CD4-positive, alpha-beta T cell treated with Interleukin-15 for 4 hours (primary cell): ENCODE data around the gene NOB1.
"Not testable (repeated sequence)": the region's sequence is repeated elsewhere in the genome, so short reads cannot be mapped to it uniquely, and the experiment has no call there.

Experiments
- DNase-seq: peaks from one replicate; pipeline ENCODE4 v3.0.0-alpha.2; 2020; ENCODE audit warnings: low spot score

Gene NOB1

GRCh38 chr16:69754469-69755310 lies at the start of gene NOB1:
Gene NOB1, minus strand, starts transcription at chr16:69754926. Its CDS starts 16 bp downstream, at chr16:69754910.
- DNase-seq = peak; percentile 97

DNA sequence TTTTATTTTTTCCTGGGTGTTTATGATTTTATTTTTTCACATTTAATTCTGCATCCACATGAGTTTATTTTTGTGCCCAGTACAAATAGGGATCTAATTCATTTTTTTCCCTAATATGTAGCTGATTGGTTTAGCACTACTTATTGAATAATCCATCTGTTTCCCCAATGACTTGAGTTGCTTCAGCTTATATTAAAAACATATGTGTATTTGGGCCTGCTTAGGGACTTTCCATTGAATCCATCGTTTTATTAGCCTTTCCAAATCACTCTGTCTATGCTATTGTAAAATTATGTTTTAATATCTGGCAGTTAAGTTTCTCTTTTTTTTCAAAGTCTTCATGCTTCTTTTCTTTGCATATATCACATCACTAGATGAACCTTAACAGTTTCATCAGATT lies 49.6 kb upstream of the NOB1 start:
- no peak for DNase-seq

- DNase-seq = no peak
Measured at GRCh38 chr16:69799611-69800031, 44.9 kb upstream of the NOB1 start.

GRCh38 chr16:69798466-69798865 lies 43.7 kb upstream of the NOB1 start:
- no peak for DNase-seq

DNA sequence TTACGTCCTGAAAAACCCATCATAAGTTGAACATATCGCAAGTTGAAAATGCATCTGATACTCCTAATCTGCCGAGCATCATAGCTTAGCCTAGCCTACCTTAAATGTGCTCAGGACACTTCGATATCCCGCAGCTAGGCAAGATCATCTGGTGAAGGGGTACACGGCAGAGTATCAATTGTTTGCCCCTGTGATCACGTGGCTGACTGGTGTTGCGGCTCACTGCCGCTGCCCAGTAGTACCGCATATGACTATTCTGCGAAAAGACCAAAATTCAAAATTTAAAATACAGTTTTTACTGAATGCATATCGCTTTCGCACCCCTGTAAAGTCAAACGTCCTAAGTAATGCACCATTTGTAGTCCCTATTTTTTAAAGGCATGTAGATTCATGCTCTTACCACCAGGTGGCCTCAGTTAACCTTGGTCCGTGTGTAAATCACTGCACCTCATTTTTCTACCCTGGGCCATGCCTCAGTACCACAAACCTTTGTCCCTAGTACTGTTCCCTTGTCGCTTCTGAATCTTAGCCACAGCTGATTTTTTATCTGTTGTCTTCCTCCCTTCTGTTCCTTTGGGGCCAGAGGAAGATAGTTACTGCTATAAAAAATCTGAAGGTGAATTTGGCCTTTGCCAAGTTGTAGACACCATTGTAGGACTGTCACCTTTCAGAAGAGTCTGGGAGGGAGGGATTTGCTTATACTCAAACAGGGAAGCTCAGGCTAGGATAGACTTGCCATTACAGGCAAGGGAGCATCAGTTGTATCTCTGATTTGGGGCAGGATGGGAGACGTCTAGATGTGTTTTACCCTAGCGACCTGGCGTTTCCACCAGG lies 41.8 kb upstream of the NOB1 start:
- DNase-seq = peak; percentile 41

DNA sequence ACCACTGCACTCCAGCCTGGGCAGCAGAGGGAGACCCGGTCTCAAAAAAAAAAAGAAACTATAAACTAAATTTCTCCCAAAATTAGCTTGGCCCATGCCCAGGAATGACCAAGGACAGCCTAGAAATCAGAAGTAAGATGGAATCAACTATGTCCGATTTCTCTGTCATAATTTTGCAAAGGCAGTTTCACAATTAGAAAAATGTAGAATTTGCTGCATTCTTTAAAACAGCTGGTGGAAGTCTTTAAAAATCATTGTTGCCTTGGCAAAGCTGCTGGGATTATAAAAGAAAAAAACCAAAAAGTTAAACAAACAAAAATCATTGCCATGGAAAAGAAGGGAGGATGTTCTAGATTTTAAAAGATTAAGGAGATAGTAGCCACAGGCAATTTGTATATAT lies 39.8 kb upstream of the NOB1 start:
- DNase-seq = no peak

GRCh38 chr16:69793526-69793925 lies 38.8 kb upstream of the NOB1 start:
- no peak for DNase-seq

- DNase-seq = not testable (repeated sequence)
Measured at GRCh38 chr16:69791391-69791847, 36.7 kb upstream of the NOB1 start.

DNA sequence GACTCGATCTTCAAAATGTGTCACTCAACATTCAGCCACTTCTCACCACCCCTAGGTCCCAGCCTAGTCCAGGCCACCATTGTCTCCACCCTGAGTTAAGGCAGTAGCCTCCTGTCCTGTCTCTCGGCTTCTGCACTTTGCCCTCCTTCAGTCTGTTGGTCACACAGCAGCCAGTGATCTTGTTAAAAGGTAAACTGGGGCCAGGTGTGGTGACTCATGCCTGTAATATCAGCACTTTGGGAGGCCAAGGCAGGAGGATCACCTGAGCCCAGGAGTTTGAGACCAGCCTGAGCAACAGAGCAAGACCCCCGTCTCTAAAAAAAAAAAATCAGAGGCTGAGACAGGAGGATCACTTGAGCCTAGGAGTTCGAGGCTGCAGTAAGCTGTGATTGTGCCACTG lies 33.2 kb upstream of the NOB1 start:
- DNase-seq = no peak

- no peak for DNase-seq
Measured at GRCh38 chr16:69784586-69784985, 29.9 kb upstream of the NOB1 start.

DNA sequence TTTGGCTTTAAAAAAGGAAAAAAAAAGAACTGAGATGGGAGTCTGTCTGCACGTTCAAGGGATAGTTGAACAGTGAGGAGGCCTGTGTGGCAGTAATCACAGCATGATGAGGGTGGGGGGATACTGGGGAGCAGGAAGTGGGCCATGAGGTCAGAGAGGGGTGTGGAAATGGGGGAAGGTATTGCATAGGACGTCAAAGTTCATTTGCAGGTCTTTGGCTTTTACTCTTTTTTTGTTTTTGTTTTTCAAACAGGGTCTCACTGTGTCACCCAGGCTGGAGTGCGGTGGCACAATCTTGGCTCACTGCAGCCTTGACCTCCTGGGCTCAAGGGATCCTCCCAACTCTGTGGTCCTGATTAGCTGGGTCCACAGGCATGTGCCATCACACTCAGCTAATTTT lies 26.4 kb upstream of the NOB1 start:
- no peak for DNase-seq

DNA sequence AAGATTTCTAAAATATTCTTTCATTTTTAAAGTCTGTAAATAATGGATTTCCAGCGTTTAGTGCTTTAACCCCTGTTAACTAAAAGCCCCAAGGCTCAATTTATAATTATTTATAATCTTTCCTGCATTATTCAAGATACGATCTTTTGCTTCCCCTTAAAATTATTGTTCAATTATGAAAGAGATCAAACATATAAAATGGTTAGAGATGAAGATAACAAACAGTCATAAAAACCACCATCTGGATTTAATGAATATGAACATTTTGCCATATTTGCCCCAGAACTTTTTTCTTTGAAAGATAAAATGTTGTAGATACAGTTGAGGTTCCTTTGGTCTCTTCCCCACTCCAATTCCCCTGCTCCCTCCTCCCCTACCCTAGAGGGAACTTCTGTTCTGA lies 25.0 kb upstream of the NOB1 start:
- DNase-seq = no peak

DNA sequence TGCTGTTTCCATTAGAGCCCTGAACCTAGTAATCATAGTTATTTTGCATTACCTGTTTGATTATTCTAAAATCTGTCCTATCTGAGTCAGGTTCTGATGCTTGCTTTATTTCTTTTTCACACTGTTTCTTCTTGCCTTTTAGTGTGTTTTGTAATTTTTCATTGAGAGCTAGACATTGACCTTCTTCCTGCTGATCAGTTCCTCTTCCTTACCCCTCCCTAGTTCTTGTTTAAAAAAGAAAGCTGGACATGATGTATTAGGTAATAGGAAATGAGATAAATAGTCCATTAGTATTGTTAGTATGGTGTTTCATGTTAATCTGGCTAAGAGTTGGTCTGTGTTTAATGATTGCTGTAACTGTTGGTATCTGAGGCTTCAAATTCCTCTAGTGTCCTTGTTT lies 20.8 kb upstream of the NOB1 start:
- no peak for DNase-seq

- no peak for DNase-seq
Measured at GRCh38 chr16:69773260-69773947, 18.7 kb upstream of the NOB1 start.

DNA sequence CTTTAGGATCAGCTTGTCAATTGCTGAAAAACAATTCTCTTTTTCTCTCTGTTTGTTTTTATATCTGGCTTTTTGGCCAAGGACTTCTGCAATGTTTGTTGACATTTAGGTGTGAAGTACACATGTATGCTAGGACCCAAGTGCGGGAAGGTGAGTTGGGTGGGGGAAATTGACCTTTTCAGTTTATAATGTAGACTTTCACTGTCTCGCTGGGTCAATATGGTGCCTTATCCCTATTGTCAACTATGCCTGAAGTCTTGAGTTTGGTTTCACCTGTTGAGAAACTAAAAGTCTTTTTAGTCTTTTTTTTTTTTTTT lies 16.9 kb upstream of the NOB1 start:
- no peak for DNase-seq

DNA sequence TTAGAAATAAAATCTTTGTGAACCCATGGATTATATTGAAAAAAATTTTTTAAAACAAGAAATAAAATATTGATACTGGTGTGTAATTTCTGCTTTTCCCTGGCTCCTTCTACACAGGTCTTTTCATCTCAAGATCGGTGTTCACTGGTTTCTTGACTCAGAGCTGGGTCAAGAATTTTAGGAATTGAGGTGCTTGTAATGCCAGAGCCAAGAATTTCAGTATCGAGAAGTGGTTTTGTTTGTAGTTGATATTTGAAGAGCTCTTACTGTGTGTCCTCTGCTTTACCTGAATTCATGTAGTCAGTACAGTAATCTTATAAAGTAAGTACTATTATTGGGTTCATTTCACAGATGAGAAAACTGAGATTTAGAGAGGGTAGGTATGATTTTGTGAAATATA lies 14.7 kb upstream of the NOB1 start:
- DNase-seq = no peak

DNA sequence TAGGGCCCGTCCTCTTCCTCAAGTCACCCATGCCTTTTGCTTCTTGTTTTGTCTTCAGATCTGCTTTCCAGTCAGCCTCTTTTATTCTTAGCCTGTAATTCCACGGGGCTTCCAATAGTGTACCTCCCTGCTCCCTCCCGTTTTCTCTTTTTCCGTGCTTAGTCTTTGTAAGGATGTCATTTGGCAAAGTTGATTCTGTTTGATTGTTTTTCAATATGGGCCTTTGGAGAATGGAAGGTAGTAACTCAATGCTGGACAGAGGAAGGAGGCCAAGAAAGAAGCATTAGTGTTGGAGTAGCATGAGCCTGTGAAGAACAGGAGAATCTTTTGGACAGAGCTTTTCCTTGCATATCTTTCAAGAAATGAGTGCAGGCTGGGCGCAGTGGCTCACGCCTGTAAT lies 13.9 kb upstream of the NOB1 start:
- no peak for DNase-seq

- DNase-seq = no peak
Measured at GRCh38 chr16:69767459-69768229, 12.9 kb upstream of the NOB1 start.

DNA sequence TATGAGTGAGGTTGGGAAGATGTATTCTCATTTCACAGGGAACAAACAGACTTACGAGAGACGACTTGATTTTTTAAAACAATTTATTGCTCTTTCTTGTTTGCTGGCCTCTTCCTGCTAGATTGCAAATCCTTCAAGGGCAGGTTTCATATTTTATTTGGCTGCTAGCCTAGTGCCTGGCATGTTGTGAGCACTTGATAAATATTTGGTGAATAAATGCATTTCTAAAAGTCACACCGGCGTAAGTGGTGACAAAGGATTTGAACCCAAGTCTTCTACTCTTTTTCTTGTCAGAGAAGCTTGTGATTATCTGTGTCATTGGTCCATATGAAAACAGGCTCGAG lies 8.8 kb upstream of the NOB1 start:
- DNase-seq = no peak

DNA sequence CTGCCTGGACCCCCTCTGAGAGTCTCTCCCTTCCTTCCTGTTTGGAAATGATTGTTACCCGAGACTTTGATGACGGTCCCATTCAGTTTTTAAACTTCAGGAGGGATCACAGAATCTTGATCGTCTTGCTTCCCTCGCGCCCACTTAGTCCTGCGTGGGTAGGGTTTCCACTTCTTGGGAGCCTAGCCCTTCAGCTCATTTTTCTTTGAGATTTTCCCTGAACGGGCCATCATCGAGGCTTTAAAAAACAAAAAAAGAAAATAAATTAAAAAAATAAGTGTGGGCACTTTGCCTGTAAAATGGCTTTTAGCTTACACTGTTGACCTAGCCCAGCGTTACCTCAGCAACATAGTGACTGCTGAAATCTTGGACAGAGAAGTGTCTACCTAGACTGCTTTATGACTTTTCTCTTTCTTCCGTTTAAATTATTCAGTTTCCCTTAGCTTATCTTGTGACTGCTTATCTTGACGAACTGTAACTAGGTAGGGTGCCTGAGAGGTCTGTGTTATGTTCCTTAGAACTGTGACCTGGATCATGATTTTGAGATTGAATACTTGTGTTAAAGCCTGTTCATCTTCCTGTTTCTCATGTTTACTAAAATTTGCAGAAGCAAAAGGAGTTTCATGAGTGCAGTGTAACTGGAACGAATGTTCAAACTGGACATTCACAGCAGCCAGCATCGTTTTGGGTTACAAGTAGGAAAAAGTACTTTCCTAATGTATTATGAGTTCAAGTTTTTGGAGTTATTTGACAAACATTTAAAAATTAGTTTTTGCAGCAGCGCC lies 8.3 kb upstream of the NOB1 start:
- DNase-seq = peak; percentile 27
